Hepatocyte (in vitro differentiated cells): ENCODE measurements around the gene UBR2. TPM values are rescaled to one million over a fixed set of nuclear protein-coding genes. Genes with fewer than 3 reads are reported as not detected.
A peak's percentile ranks its signal among the peaks of the same experiment; 100 is the strongest.

Experiments used
- DNase-seq: peaks from one replicate; pipeline ENCODE4 v3.0.0-alpha.2; 2016; ENCODE audit warnings: low spot score
- H2AFZ ChIP-seq: fragments of 200-600 bp; sonication (generic); 2 replicates; pipeline ENCODE4 v1.6.0; 2016; ENCODE audit warnings: antibody characterized with exemption, mild to moderate bottlenecking
- H3K27ac ChIP-seq: fragments of 200-600 bp; sonication (generic); 2 replicates; pipeline ENCODE4 v1.5.1; 2016; ENCODE audit warnings: mild to moderate bottlenecking
- H3K27me3 ChIP-seq: fragments of 200-600 bp; sonication (generic); 2 replicates; pipeline ENCODE4 v1.6.1; 2016
- H3K36me3 ChIP-seq: fragments of 200-600 bp; sonication (generic); replicated peaks from 2 replicates; pipeline ENCODE4 v1.5.1; 2016; ENCODE audit warnings: low read depth; ENCODE audit not compliant: insufficient read depth
- H3K4me1 ChIP-seq: fragments of 200-600 bp; sonication (generic); 2 replicates; pipeline ENCODE4 v1.5.1; 2016; ENCODE audit warnings: mild to moderate bottlenecking, moderate library complexity; ENCODE audit not compliant: insufficient read depth
- H3K4me2 ChIP-seq: fragments of 200-600 bp; sonication (generic); 2 replicates; pipeline ENCODE4 v1.6.0; 2016
- H3K4me3 ChIP-seq: fragments of 200-600 bp; sonication (generic); 2 replicates; pipeline ENCODE4 v1.5.1; 2016; ENCODE audit warnings: mild to moderate bottlenecking
- H3K79me2 ChIP-seq: fragments of 200-600 bp; sonication (generic); 2 replicates; pipeline ENCODE4 v1.6.0; 2017; ENCODE audit warnings: mild to moderate bottlenecking
- H3K9me2 ChIP-seq: fragments of 200-600 bp; sonication (generic); replicated peaks from 2 replicates; pipeline ENCODE4 v1.6.0; 2017; ENCODE audit warnings: mild to moderate bottlenecking; ENCODE audit not compliant: insufficient read depth
- H3K9me3 ChIP-seq: fragments of 200-600 bp; sonication (generic); 2 replicates; pipeline ENCODE4 v1.5.1; 2016; ENCODE audit warnings: low read depth, mild to moderate bottlenecking
- H4K20me1 ChIP-seq: fragments of 200-600 bp; sonication (generic); 2 replicates; pipeline ENCODE4 v1.6.0; 2016; ENCODE audit warnings: mild to moderate bottlenecking; ENCODE audit not compliant: insufficient read depth, poor library complexity, severe bottlenecking
- EZH2 ChIP-seq: fragments of 200-600 bp; sonication (generic); IDR thresholded peaks from 2 replicates; pipeline ENCODE4 v1.6.1; 2016; ENCODE audit warnings: antibody characterized with exemption, mild to moderate bottlenecking, borderline replicate concordance
- EZH2phosphoT487 ChIP-seq: fragments of 200-600 bp; sonication (generic); IDR thresholded peaks from one replicate; pipeline ENCODE4 v1.6.1; 2018; ENCODE audit warnings: antibody characterized with exemption, mild to moderate bottlenecking, low read depth, moderate library complexity; ENCODE audit not compliant: unreplicated experiment, severe bottlenecking
- WGBS: methylation state at CpG from one replicate; pipeline ENCODE4 v1.1.6; 2016; ENCODE audit warnings: low lambda C conversion rate; ENCODE audit errors: missing lambda C conversion rate; 5-methylcytosine and 5-hydroxymethylcytosine counted together
- polyA plus RNA-seq: library from polyadenylated mRNA; unstranded; fragments of >200 nt; fragmentation: Nextera tagmentation; extraction: Ambion mirVana; gene quantifications from 2 replicates; pipeline ENCODE4 v1.2.1, GENCODE V29; 2016
- total RNA-seq: library from RNA; depleted of rRNA; stranded (reverse); fragments of >200 nt; gene quantifications from 2 replicates; pipeline ENCODE4 v1.2.3, GENCODE V29; 2014
- TF ChIP-seq, protein P1 (sequence below): fragments of 200-600 bp; sonication (generic); IDR thresholded peaks from 2 replicates; pipeline ENCODE4 v1.5.1; 2016; ENCODE audit warnings: antibody characterized with exemption, mild to moderate bottlenecking; ENCODE audit not compliant: poor library complexity

The UBR2 gene
- total and polyA plus RNA-seq, 2 experiments from 2014 or later, result 8.1 to 24.4 TPM

- DNase-seq, result no peak
- Histone ChIP-seq H3K27me3 (no peaks in the 10 kb centered on the region), H3K36me3 (no peaks in the 10 kb centered on the region), H3K9me3 (no peaks in the 10 kb centered on the region), H3K9me2 (no peaks in the 10 kb centered on the region), H3K4me3 (no peak overlapping the region), H3K4me2 (no peak overlapping the region), H3K27ac (no peak overlapping the region), H4K20me1 (no peaks in the 10 kb centered on the region), H2AFZ (no peak overlapping the region), H3K4me1 (no peaks in the 10 kb centered on the region), H3K79me2 (no peaks in the 10 kb centered on the region)
- TF ChIP-seq EZH2, result no peak
- WGBS, result 84% methylated on average over 1 of the region's 1 CpG
These were observed 33.1 kb upstream of the UBR2 start for GRCh38 chr6:42530751-42531150.

GRCh38 chr6:42532038-42532669, 31.7 kb upstream of the UBR2 start:
- no peak overlapping the region for H3K4me2 ChIP-seq
- no peaks in the 10 kb centered on the region for H3K9me3 ChIP-seq
- H3K4me1 ChIP-seq, result no peaks in the 10 kb centered on the region
- no peak overlapping the region for H3K27ac ChIP-seq
- no peaks in the 10 kb centered on the region for H3K9me2 ChIP-seq
- H3K27me3 ChIP-seq, result no peaks in the 10 kb centered on the region
- TF ChIP-seq EZH2, result no peak
- TF ChIP-seq, protein P1, sequence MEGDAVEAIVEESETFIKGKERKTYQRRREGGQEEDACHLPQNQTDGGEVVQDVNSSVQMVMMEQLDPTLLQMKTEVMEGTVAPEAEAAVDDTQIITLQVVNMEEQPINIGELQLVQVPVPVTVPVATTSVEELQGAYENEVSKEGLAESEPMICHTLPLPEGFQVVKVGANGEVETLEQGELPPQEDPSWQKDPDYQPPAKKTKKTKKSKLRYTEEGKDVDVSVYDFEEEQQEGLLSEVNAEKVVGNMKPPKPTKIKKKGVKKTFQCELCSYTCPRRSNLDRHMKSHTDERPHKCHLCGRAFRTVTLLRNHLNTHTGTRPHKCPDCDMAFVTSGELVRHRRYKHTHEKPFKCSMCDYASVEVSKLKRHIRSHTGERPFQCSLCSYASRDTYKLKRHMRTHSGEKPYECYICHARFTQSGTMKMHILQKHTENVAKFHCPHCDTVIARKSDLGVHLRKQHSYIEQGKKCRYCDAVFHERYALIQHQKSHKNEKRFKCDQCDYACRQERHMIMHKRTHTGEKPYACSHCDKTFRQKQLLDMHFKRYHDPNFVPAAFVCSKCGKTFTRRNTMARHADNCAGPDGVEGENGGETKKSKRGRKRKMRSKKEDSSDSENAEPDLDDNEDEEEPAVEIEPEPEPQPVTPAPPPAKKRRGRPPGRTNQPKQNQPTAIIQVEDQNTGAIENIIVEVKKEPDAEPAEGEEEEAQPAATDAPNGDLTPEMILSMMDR, result peak; percentile 78
- DNase-seq, result peak; percentile 77
- no peak overlapping the region for H2AFZ ChIP-seq
- no peaks in the 10 kb centered on the region for H3K79me2 ChIP-seq
- no peak overlapping the region for H3K4me3 ChIP-seq
- H4K20me1 ChIP-seq, result no peaks in the 10 kb centered on the region
- H3K36me3 ChIP-seq, result no peaks in the 10 kb centered on the region

- DNase-seq, result no peak
- TF ChIP-seq EZH2 (no peak), EZH2phosphoT487 (no peak)
- TF ChIP-seq, protein P1, result no peak
- H3K27me3 ChIP-seq, result no peaks in the 10 kb centered on the region
- H3K4me3 ChIP-seq, result no peak overlapping the region
- WGBS, result 91% methylated on average over 5 of the region's 5 CpGs
- H3K4me2 ChIP-seq, result no peak overlapping the region
- no peaks in the 10 kb centered on the region for H3K9me3 ChIP-seq
- H3K36me3 ChIP-seq, result no peaks in the 10 kb centered on the region
- H3K9me2 ChIP-seq, result no peaks in the 10 kb centered on the region
- no peak overlapping the region for H2AFZ ChIP-seq
- H3K4me1 ChIP-seq, result no peaks in the 10 kb centered on the region
- no peak overlapping the region for H3K27ac ChIP-seq
- no peaks in the 10 kb centered on the region for H3K79me2 ChIP-seq
- H4K20me1 ChIP-seq, result no peaks in the 10 kb centered on the region
These were observed 30.0 kb upstream of the UBR2 start for GRCh38 chr6:42533794-42534193.

DNA sequence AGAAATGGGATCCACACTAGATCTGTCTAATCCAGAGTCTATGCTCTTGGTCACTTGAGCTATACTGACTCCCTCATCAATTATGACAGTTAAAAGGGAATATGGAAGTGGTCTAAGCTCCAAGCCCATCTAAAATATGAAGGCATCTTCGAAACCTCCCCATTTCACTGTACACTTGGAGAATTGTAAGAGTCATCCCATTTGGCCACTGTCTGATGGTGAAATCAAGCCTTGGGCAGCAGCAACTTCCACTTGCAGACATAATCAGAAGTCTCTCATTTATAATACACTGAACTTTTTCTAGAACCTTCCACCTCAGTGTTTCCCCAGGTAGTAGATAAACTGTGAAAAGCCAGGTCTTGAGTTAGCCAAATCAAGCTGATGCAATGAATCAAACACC, 26.3 kb upstream of the UBR2 start:
- H3K27me3 ChIP-seq, result no peaks in the 10 kb centered on the region
- no peak overlapping the region for H3K4me3 ChIP-seq
- H3K9me2 ChIP-seq, result no peaks in the 10 kb centered on the region
- H3K4me1 ChIP-seq, result no peaks in the 10 kb centered on the region
- H3K9me3 ChIP-seq, result no peaks in the 10 kb centered on the region
- H3K36me3 ChIP-seq, result no peaks in the 10 kb centered on the region
- H4K20me1 ChIP-seq, result no peaks in the 10 kb centered on the region
- 100% methylated on average over 1 of the region's 1 CpG for WGBS
- no peak for DNase-seq
- TF ChIP-seq, protein P1, result no peak
- TF ChIP-seq EZH2phosphoT487, result no peak
- no peak for TF ChIP-seq EZH2
- H3K4me2 ChIP-seq, result no peak overlapping the region
- no peaks in the 10 kb centered on the region for H3K79me2 ChIP-seq
- no peak overlapping the region for H3K27ac ChIP-seq
- H2AFZ ChIP-seq, result no peak overlapping the region
